ENCODE data around the gene ARHGDIB. TPM values are rescaled to one million over a fixed set of nuclear protein-coding genes. Genes with fewer than 3 reads are reported as not detected.
A peak's percentile ranks its signal among the peaks of the same experiment; 100 is the strongest.

ARHGDIB gene
- polyA plus RNA-seq, 3 donors: 55.9 to 58.5 (median 55.9) TPM

- DNase-seq (ENCODE audit: low read depth in 3 of 3, low spot score in 2 of 3): no peak
Observed at GRCh38 chr12:14957551-14958168, 3.7 kb downstream of the ARHGDIB start.

DNA sequence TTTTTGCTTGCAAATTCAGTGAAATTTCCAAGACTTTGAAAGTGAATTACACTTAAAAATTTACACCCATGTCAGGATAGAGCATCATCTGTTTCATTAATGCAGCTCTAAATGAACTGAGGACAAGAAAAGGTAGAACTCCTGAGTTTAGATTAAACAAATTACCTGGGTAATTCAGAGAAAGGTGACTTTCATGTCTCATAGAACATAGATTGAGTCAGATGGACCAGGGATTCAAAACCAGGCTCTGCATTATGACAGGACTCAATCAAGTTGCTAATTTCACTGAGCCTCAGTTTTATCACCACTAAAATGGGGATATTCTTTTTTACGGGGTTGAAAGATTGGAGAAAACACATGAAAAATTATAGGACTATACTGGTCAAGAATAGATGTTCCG is 4.5 kb downstream of the ARHGDIB start:
- DNase-seq (ENCODE audit: low read depth in 3 of 3, low spot score in 2 of 3): no peak

- DNase-seq (ENCODE audit: low read depth in 3 of 3, low spot score in 2 of 3): no peak
Observed at GRCh38 chr12:14956024-14956891, 5.1 kb downstream of the ARHGDIB start.

GRCh38 chr12:14954269-14954668 is 7.1 kb downstream of the ARHGDIB start:
- no peak for DNase-seq (ENCODE audit: low read depth in 3 of 3, low spot score in 2 of 3)

GRCh38 chr12:14953752-14954151 is 7.6 kb downstream of the ARHGDIB start:
- no peak for DNase-seq (ENCODE audit: low read depth in 3 of 3, low spot score in 2 of 3)

- no peak for DNase-seq (ENCODE audit: low read depth in 3 of 3, low spot score in 2 of 3)
Observed at GRCh38 chr12:14952299-14952921, 9.0 kb downstream of the ARHGDIB start.

- no peak for DNase-seq (ENCODE audit: low read depth in 3 of 3, low spot score in 2 of 3)
Observed at GRCh38 chr12:14951851-14952250, 9.6 kb downstream of the ARHGDIB start.

- no peak for DNase-seq (ENCODE audit: low read depth in 3 of 3, low spot score in 2 of 3)
Observed at GRCh38 chr12:14950982-14951746, 10.2 kb downstream of the ARHGDIB start.

GRCh38 chr12:14950421-14950820 is 11.0 kb downstream of the ARHGDIB start:
- no peak for DNase-seq (ENCODE audit: low read depth in 3 of 3, low spot score in 2 of 3)

GRCh38 chr12:14949631-14950030 is 11.8 kb downstream of the ARHGDIB start:
- DNase-seq (ENCODE audit: low read depth in 3 of 3, low spot score in 2 of 3): no peak

GRCh38 chr12:14948672-14949071 is 12.7 kb downstream of the ARHGDIB start:
- DNase-seq (ENCODE audit: low read depth in 3 of 3, low spot score in 2 of 3): peak; percentile 60 to 72 (median 64)

DNA sequence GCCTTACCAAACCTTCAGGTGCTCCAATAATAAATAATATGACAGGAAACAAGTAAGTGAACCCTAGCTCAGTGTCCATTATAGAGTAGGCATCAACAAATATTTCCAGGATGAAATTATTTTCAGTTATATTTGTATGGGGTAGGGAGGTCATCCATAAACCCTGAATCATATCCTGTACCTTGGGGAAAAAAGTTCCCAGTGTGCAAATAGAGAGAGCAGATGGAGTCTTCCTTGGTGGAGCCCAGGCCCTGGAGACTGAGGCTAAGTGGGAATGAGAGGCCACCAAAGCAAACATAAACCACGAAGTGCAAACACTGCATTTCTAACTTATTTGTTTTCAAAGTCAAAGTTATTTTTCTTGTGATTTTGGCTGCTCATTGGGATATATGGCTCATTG is 14.5 kb downstream of the ARHGDIB start:
- DNase-seq (ENCODE audit: low read depth in 3 of 3, low spot score in 2 of 3): no peak

DNA sequence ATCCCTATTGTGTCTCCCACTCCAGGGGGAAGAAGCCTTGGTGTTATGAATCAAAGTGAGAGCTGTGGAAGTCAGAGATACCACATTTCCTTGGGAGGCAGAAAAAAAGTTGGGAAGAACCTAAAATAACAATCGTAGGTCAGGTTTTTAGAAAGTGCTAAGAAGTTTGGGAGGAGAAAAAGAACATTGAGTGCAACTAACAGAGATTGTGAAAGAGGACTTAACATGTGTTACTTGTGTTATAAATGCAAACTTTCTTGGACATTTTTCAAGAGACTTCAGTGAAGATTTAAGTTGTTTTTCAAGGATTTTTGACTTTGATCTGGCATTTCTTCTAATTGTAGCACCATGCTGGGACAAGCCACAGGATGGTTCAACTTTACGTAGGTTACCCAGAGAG is 15.2 kb downstream of the ARHGDIB start:
- no peak for DNase-seq (ENCODE audit: low read depth in 3 of 3, low spot score in 2 of 3)

DNA sequence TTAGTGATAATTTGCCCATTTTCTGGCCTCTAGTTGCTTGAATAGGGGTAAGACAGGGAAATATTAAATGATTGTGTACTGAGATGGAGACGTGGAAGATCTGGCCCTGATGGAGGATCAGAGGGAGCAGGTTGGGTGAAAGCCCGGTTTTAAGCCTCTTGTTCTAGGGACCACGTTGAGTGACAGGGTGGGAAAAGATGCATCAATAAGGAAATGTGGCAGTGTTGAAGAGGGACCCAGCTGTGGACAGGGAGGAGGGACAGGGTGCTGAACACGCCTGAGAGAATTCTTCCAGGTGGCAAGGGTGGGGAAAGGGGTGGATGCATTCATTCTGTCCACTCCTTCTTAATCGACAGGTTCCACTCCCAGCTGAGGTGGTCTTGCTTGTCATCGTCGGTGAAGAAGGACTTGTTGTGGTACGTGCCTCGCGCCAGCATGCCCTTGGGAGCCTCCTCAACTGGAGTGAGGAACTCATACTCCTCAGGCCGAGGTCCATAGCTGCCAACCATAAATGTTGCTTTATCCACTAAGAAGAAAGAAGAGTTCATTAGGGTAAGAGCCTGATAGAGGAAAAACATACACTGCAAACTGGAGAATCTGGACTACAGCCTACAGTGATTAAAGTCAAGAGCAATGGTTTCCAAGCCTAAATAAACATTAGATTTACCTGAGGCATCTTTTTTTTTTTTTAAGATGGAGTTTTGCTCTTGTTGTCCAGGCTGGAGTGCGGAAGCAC is 19.0 kb downstream of the ARHGDIB start:
- no peak for DNase-seq (ENCODE audit: low read depth in 3 of 3, low spot score in 2 of 3)

DNA sequence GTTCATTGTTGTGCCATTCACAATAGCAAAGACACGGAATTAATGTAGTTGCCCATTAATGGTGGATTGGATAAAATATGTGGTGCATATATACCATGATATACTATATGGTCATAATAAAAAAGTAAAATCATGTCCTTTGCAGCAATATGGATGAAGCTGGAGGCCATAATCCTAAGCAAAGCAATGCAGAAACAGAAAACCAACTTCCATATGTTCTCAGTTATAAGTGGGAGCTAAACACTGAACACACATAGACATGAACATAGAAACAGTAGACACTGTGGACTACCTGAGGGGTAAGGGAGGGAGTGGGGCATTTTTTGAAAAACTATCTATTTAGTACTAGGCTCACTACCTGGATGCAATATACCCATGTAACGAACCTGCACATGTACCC is 20.0 kb downstream of the ARHGDIB start:
- DNase-seq (ENCODE audit: low read depth in 3 of 3, low spot score in 2 of 3): no peak

GRCh38 chr12:14938301-14938700 is 23.1 kb downstream of the ARHGDIB start, which contains the start of gene ERP27:
Gene ERP27 (minus strand): TSS chr12:14938537. CDS start chr12:14938508, 29 bp downstream.
- DNase-seq (ENCODE audit: low read depth in 3 of 3, low spot score in 2 of 3): no peak

GRCh38 chr12:14937689-14938088 is 23.7 kb downstream of the ARHGDIB start:
- DNase-seq (ENCODE audit: low read depth in 3 of 3, low spot score in 2 of 3): no peak

GRCh38 chr12:14937014-14937413 is 24.4 kb downstream of the ARHGDIB start:
- DNase-seq (ENCODE audit: low read depth in 3 of 3, low spot score in 2 of 3): no peak

DNA sequence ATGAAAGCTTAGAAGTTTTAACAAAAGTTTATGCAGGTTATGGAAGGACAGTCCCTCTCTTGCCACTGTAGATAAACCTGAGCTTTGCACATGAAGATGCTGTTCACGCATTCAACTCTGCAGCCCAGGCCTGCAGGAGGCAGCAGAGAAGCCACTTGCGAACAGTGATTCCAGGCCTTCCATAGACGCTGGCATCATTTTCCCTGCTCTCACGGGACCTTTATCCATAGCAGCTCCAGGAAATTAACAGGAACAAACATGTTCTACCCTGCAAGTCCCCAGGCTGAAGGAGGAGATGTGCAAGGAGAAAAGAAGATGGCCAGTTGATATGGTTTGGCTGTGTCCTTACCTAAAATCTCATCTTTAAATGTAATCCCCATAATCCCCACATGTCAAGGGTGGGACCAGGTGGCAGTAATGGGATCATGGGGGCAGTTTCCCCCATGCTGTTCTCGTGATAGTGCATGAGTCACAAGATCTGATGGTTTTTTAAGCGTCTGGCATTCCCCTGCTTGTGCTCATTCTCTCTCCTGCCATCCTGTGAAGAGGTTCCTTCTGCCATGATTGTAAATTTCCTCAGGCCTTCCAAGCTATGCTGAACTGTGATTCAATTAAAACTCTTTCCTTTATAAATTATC is 25.1 kb downstream of the ARHGDIB start:
- DNase-seq (ENCODE audit: low read depth in 3 of 3, low spot score in 2 of 3): no peak

DNA sequence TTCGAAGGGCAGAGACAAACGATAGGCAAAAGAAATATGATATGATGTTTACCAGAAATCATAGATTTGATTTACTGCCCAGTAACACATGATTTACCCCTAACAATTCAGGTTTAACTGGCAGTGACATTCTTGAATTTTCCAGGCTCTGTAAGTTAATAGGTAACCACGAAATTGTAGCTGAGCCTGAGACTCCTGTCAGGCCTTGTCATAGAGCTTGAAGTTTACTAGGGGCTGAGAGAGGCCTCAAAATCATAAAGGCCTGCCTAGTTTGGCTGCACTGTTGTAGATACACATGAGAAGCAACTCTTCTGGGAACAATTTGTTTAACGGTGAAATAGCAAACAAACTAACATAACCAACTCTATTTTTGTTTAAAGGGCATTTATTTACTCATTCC is 26.4 kb downstream of the ARHGDIB start:
- DNase-seq (ENCODE audit: low read depth in 3 of 3, low spot score in 2 of 3): peak in 1 of 3 donors; percentile 61

All from right renal cortex interstitium (tissue), 3 donors.